HepG2 (cell line): ENCODE data around the gene PHYH. TPM values are rescaled to one million over a fixed set of nuclear protein-coding genes. Genes with fewer than 3 reads are reported as not detected.

Experiments
- ESRRA ChIP-seq: sonication (generic); formaldehyde crosslinking; IDR thresholded peaks from 2 replicates; pipeline ENCODE4 v1.5.1; 2020; ENCODE audit warnings: mild to moderate bottlenecking, low read depth, missing genetic modification reagents
- HOMEZ ChIP-seq: IDR thresholded peaks from 2 replicates; pipeline ENCODE4 v1.6.1; 2016; ENCODE audit warnings: low read depth
- KDM5B ChIP-seq: sonication (generic); formaldehyde crosslinking; IDR thresholded peaks from 2 replicates; pipeline ENCODE4 v1.4.0; 2020; ENCODE audit warnings: missing genetic modification reagents, mild to moderate bottlenecking, borderline replicate concordance
- KLF12 ChIP-seq: sonication (generic); formaldehyde crosslinking; IDR thresholded peaks from 2 replicates; pipeline ENCODE4 v1.4.0; 2020; ENCODE audit warnings: missing genetic modification reagents, borderline replicate concordance
- MLX ChIP-seq: IDR thresholded peaks from 2 replicates; pipeline ENCODE4 v1.6.1; 2016
- MXD1 ChIP-seq: sonication (generic); formaldehyde crosslinking; IDR thresholded peaks from 2 replicates; pipeline ENCODE4 v1.4.0; 2020; ENCODE audit warnings: mild to moderate bottlenecking, missing genetic modification reagents
- NFKB2 ChIP-seq: sonication (generic); formaldehyde crosslinking; IDR thresholded peaks from 2 replicates; pipeline ENCODE4 v1.4.0; 2020; ENCODE audit warnings: missing genetic modification reagents, borderline replicate concordance
- PRDM10 ChIP-seq: sonication (generic); formaldehyde crosslinking; IDR thresholded peaks from 2 replicates; pipeline ENCODE4 v1.4.0; 2020; ENCODE audit warnings: low read depth, missing genetic modification reagents
- PRPF4 ChIP-seq: fragments of 200-400 bp; formaldehyde crosslinking; IDR thresholded peaks from 2 replicates; pipeline ENCODE4 v1.6.1; 2016; ENCODE audit warnings: low read length, low read depth; ENCODE audit not compliant: poor library complexity, severe bottlenecking
- SPEN ChIP-seq: sonication (generic); formaldehyde crosslinking; IDR thresholded peaks from 2 replicates; pipeline ENCODE4 v1.5.1; 2020; ENCODE audit warnings: low read depth, mild to moderate bottlenecking, missing genetic modification reagents
- ZNF263 ChIP-seq: sonication (generic); formaldehyde crosslinking; IDR thresholded peaks from 2 replicates; pipeline ENCODE4 v1.4.0; 2020; ENCODE audit warnings: missing genetic modification reagents
- ZNF350 ChIP-seq: sonication (generic); formaldehyde crosslinking; IDR thresholded peaks from 2 replicates; pipeline ENCODE4 v1.4.0; 2020; ENCODE audit warnings: mild to moderate bottlenecking, low read depth, missing genetic modification reagents, borderline replicate concordance
- ZNF737 ChIP-seq: sonication (generic); formaldehyde crosslinking; IDR thresholded peaks from 2 replicates; pipeline ENCODE4 v1.5.0; 2020; ENCODE audit warnings: missing genetic modification reagents, mild to moderate bottlenecking, borderline replicate concordance
- ZNF746 ChIP-seq: sonication (generic); formaldehyde crosslinking; IDR thresholded peaks from 2 replicates; pipeline ENCODE4 v1.8.0; 2022; ENCODE audit warnings: mild to moderate bottlenecking, missing genetic modification reagents
- polyA plus RNA-seq, 8 experiments: library from polyadenylated mRNA; depleted of rRNA in 3 of 8; stranded (reverse) in 7 of 8; unstranded in 1 of 8; fragments of >200 nt; fragmentation: Illumina TruSeq in 4 of 8; extraction: Trizol in 4 of 8; gene quantifications; 2 replicates each; pipeline versions ENCODE4 v1.2.1 to v1.2.3, GENCODE V29; 2011 to 2016; ENCODE audit warnings: low read depth in 4 of 8, missing spikeins in 1 of 8, mixed read lengths in 1 of 8; ENCODE audit not compliant: insufficient read depth in 1 of 8
- total RNA-seq, 5 experiments: library from RNA; depleted of rRNA; stranded (reverse); fragments of >200 nt; fragmentation: Illumina TruSeq; extraction: Trizol; gene quantifications; 2 replicates each; pipeline ENCODE4 v1.2.3, GENCODE V29; 2016; ENCODE audit warnings: low read depth in 1 of 5

Gene PHYH
- total and polyA plus RNA-seq, 2 of the 13 experiments (the other 11 are each of a cell fraction or from before 2014, with no cell fraction given), result 27.2 to 34.5 TPM

- no peak for TF ChIP-seq PRDM10 (CRISPR knock-in tag)
- no peak for TF ChIP-seq KDM5B (CRISPR knock-in tag)
- 0 out of 2 replicates have a peak, but pooled peaks have one; percentile 27 for TF ChIP-seq MLX (CRISPR knock-in tag)
- TF ChIP-seq HOMEZ (CRISPR knock-in tag), result no peak
- TF ChIP-seq ZNF263 (CRISPR knock-in tag), result no peak
- no peak for TF ChIP-seq ZNF746 (CRISPR knock-in tag)
- TF ChIP-seq ZNF737 (CRISPR knock-in tag), result no peak
- no peak for TF ChIP-seq SPEN
- no peak for TF ChIP-seq KLF12
- TF ChIP-seq ZNF350 (CRISPR knock-in tag), result no peak
- no peak for TF ChIP-seq NFKB2 (CRISPR knock-in tag)
- TF ChIP-seq ESRRA (CRISPR knock-in tag), result no peak
- no peak for TF ChIP-seq MXD1 (CRISPR knock-in tag)
- no peak for TF ChIP-seq PRPF4
Observed at GRCh38 chr10:13291821-13292773, 7.8 kb downstream of the PHYH start (continued).
